IPS-18c (cell line): Measurements from ENCODE around the gene NUAK1.
"Not testable (repeated sequence)": the region's sequence is repeated elsewhere in the genome, so short reads cannot be mapped to it uniquely, and the experiment has no call there.

Experiments used
- H3K4me3 ChIP-seq: 2 replicates; pipeline ENCODE4 v1.7.0; 2013; ENCODE audit warnings: low read depth, mild to moderate bottlenecking, low read length, moderate library complexity; ENCODE audit not compliant: insufficient read depth
- H3K9me3 ChIP-seq: one replicate; pipeline ENCODE4 v1.6.1; 2013; ENCODE audit warnings: mild to moderate bottlenecking, low read length, moderate library complexity; ENCODE audit not compliant: control insufficient read depth, insufficient read depth

The NUAK1 gene

GRCh38 chr12:106154751-106155273 is 16.1 kb upstream of the NUAK1 start:
- Histone ChIP-seq H3K4me3 (no peak overlapping the region), H3K9me3 (no peaks in the 10 kb centered on the region)

- H3K4me3 ChIP-seq = no peak overlapping the region
- H3K9me3 ChIP-seq = no peaks in the 10 kb centered on the region
These were observed 13.6 kb upstream of the NUAK1 start for GRCh38 chr12:106152334-106152733.

- no peak overlapping the region for H3K4me3 ChIP-seq
- H3K9me3 ChIP-seq = no peaks in the 10 kb centered on the region
These were observed 11.8 kb upstream of the NUAK1 start for GRCh38 chr12:106150555-106150954.

DNA sequence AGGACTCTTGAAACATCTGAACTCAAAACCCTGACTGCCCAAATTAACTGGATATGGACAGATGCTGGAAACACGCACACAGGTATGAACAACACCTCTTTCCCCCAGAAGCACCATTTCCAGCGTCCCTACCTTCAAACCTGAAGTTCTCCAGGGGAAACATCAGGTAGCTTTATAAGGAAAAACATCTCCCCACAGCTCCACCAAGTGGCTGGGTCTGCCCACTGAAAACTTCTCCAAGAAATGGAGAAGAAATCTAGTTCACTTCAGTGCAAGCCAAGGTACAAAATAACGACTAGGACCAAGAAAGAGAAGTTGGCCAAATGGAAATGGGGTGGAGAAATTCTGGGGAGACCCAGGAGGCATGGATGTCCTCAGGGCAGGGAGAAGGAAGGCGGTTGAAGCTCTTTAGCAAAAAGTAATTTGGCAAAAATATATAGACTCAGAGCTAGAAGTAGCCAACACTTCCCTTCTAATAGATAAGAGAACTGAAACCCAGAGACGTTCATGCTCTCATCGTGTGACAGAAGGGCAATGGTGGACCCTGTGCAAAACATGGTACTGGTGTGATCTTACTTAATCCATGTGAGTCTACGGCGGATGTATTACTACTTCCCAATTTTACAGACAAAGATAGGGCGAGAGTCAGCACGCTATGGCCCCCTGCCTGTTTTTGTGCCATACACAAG is 10.5 kb upstream of the NUAK1 start:
- H3K4me3 ChIP-seq = no peak overlapping the region

GRCh38 chr12:106147956-106148355 is 9.2 kb upstream of the NUAK1 start:
- Histone ChIP-seq H3K9me3 (no peaks in the 10 kb centered on the region), H3K4me3 (no peak overlapping the region)

More for the DNA sequence above, 10.5 kb upstream of the NUAK1 start:
- no peaks in the 10 kb centered on the region for H3K9me3 ChIP-seq

GRCh38 chr12:106146987-106147386 is 8.2 kb upstream of the NUAK1 start:
- Histone ChIP-seq H3K4me3 (no peak overlapping the region), H3K9me3 (no peaks in the 10 kb centered on the region)

DNA sequence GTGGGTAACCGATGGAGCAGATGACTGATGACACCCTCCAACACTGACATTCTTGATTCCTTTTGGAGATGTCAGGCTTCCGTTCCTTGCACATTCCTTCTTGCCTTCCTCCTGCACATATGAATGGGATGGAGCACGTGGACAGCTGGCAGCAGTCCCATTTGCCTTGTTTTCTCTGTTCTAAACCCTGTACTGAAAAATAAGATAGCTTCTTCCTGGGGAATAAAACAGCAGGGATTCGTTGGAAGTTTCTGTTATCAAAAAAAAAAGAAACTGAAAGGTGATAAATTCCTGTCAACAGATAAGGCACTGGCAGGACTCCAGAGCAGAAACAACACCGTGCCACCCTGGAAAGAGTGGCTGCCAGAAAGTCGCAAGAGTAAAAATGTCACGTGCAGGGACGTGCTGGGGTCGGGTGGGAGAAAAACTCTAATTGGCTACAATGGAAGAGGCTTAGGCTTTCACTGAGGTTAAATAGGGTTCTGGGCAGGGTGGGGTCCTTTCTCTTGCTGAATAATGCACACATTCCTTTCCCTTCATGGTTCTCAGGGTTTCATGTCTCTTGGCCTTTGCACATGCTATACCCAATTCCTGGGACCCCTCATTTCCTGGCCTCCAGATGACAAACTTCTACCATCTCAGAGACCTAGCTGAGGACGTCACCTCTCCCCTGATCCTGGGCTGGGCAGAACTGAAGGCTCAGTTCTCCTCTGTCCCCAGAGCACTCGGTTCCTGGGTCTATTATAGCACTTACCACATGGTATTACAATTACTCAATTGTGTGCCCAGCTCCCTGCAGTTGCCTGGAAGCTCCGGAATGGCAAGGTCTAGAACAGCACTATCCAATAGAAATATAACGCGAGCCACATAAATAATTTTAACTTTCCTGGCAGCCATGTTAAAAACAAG is 7.0 kb upstream of the NUAK1 start:
- no peak overlapping the region for H3K4me3 ChIP-seq
- no peaks in the 10 kb centered on the region for H3K9me3 ChIP-seq

DNA sequence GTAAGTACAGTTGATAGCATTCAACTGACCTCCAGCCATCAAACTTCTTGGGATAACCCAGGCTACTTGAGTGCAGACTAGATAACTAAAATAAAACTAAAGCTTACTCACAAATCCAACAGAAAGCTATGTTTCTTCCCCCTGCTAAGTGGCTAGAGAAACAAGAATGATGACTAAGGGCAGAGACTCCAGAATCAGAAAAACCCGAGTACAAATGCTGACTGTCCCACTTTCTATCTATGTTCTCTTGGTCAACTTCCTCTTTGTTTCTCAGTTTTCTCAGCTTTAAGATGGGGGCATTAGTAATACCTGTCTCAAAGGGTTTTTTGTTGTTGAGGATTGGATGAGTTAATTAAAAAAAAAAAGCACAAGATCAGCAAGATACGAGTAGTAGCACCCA is 6.1 kb upstream of the NUAK1 start:
- no peak overlapping the region for H3K4me3 ChIP-seq

DNA sequence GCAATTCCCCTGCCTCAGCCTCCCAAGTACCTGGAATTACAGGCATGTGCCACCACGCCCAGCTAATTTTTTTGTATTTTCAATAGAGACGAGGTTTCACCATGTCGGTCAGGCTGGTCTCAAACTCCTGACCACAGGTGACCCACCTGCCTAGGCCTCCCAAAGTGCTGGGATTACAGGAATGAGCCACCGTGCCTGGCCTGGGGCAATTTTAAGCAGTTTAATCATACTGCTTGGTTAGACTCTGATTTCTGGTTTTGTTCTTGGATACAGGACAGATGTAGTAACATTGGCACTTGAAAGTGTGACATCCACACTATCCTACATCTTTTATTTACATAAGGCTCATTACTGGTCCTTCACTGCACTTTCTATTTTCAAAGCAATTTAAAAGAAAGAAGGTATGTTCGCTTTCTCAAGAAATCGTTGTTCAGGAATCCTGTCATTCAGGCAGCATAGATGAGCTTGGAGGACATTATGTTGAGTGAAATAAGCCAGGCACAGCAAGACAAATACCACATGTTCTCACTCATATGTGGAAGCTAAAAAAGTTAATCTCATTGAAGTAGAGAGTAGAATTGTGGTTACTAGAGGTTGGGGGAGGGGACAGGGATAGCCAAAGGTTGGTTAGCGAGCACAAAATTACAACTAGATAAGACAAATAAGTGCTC is 4.0 kb upstream of the NUAK1 start:
- H3K4me3 ChIP-seq = no peak overlapping the region

More for the DNA sequence above, 6.1 kb upstream of the NUAK1 start:
- H3K9me3 ChIP-seq = no peaks in the 10 kb centered on the region

DNA sequence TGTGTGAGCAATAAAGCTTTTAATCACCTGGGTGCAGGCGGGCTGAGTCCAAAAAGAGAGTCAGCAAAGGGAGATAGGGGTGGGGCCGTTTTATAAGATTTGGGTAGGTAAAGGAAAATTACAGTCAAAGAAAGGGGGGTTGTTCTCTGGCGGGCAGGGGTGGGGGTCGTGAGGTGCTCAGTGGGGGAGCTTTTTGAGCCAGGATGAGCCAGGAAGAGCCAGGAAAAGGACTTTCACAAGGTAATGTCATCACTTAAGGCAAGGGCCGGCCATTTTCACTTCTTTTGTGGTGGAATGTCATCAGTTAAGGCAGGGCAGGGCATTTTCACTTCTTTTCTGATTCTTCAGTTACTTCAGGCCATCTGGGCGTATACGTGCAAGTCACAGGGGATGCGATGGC is 3.2 kb upstream of the NUAK1 start:
- H3K9me3 ChIP-seq, H3K4me3 ChIP-seq: not testable (repeated sequence)

More for the DNA sequence above, 4.0 kb upstream of the NUAK1 start:
- H3K9me3 ChIP-seq = no peaks in the 10 kb centered on the region

DNA sequence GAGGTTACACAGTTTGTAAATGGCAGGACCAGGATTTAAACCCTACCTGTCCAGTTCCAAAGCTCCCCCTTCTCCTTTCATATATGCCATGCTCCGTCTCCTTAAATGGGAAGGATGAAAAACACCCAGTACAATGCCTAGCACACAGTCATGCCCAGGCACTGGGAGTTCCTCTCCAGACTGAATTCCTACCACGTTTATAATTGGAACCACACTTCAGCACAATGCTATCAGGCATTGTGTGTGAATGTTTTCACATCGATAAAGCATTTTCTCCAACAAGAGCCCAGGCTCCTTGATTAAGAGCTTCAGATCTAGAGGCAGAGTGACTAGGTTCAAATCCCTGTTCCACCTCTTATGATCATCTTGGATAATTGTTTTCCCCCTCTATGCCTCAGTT is 2.7 kb upstream of the NUAK1 start:
- no peak overlapping the region for H3K4me3 ChIP-seq
- H3K9me3 ChIP-seq = no peaks in the 10 kb centered on the region

DNA sequence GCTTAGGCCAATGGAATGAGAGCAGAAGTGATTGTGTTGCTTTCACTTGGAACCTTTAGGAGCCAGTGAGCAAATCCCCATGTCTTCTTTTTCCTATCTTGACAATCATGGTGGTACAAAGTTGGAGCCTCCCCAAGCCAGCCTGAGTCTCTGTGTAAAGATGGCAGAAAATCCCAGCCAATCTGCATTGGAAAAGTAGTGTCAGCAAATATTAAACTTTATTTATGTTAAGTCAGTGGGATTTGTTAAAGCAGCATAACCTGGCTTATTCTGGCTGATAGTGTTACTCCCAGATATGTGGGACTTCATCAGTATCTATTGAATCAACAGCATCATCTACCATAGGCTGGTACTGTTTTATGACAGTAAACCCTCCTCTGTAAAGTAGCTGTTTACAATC is 2.2 kb upstream of the NUAK1 start:
- Histone ChIP-seq H3K9me3 (no peaks in the 10 kb centered on the region), H3K4me3 (no peak overlapping the region)

- H3K9me3 ChIP-seq = no peaks in the 10 kb centered on the region
- peak overlapping the region; percentile 74 for H3K4me3 ChIP-seq
These were observed 1.7 kb upstream of the NUAK1 start for GRCh38 chr12:106140223-106140986.

DNA sequence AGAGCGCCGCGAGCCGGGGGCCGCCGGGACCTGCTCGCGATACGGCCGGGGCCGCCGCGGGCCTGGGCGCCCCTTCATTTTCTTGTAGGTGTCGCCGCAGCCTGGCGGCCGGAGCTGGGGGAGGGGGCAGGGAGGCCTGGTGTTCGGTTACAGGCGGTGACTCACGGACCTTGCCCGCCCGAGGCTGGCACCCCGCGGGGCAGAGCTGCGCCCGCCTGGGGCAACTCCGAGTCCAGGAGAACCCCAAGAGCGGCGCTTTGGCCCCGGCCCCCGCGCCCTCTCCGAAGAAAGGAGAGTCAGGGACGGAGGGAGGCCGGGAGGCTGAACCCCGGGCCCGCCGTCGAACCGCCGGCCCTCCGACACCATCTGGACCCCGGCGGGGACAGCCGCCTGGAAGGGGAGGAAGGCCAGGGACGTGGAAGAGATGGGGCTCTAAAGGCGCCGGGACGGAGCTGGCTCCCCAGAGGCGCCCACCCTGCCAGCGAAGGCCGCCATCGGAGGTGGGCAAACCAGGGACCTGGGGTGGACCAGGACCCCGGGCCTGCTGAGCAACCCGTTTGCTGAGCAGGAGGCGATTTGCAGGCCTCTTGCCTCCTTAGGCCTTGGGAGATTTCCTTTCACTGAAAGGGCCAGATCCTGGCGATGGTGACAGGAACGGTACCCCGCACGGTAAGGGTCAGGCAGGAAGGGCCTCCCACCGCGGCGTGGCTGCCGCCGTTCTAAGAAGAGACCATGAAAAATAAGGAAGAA is 843 bp upstream of the NUAK1 start:
- Histone ChIP-seq H3K4me3 (peak overlapping the region; percentile 74), H3K9me3 (no peaks in the 10 kb centered on the region)

- Histone ChIP-seq H3K4me3 (peak overlapping the region; percentile 74), H3K9me3 (no peaks in the 10 kb centered on the region)
These were observed 459 bp downstream of the NUAK1 start for GRCh38 chr12:106138357-106138632.

DNA sequence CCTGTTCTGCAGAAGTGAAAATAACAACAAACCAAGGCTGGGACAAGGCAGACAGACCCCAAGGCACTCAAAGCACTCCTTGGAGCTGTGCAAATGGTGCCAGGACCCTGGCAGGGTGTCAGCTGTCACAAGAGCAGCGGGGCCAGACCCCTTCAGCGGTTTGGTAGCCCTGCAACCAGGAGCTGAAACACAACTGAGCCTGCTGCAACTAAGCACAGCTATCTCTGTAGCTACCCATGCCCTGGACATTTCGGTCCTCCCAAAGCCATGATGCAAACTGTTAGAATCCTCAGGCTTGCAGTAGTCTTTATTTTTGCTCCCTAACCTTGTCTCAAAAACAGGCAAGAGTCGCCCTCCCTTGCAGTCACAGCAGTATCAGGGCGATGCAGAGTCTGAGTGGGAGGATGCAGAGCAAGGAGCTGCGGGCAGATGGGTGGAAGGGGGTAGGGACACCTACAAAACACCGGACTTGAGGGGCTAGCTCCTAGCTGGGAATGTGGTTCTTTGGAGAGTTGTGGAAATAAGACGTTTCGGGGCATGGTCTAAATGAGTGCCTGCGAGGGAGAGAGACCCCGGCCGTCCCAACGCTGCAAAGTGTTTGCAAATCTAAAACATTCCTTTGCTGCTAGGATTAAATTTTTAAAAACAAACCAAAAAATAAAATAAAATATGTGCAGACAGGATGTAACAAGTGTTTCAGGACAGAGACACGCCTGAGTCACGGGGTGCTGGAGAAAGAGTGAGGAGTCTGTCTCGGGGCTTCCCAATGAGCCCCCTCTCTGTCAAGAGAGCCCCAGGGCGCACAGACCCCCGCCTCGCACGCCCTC is 1.0 kb downstream of the NUAK1 start:
- Histone ChIP-seq H3K9me3 (no peaks in the 10 kb centered on the region), H3K4me3 (peak overlapping the region; percentile 74)
